Body of pancreas (tissue), 4 donors: Measurements from ENCODE around the gene CGB7.

ENCODE experiments used
- CTCF ChIP-seq, 7 experiments: fragments of 450-650 bp in 4 of 7; fragments of 200-600 bp in 3 of 7; sonication (generic) in 3 of 7; IDR thresholded peaks; one replicate each; pipeline ENCODE4 v1.5.1; 2016 to 2019; ENCODE audit warnings: antibody characterized with exemption in 7 of 7
- POLR2A ChIP-seq, 3 donors: fragments of 450-650 bp; IDR thresholded peaks; one replicate each; pipeline ENCODE4 v1.6.1; 2016; ENCODE audit warnings: antibody characterized with exemption in 3 of 3, mild to moderate bottlenecking in 2 of 3

DNA sequence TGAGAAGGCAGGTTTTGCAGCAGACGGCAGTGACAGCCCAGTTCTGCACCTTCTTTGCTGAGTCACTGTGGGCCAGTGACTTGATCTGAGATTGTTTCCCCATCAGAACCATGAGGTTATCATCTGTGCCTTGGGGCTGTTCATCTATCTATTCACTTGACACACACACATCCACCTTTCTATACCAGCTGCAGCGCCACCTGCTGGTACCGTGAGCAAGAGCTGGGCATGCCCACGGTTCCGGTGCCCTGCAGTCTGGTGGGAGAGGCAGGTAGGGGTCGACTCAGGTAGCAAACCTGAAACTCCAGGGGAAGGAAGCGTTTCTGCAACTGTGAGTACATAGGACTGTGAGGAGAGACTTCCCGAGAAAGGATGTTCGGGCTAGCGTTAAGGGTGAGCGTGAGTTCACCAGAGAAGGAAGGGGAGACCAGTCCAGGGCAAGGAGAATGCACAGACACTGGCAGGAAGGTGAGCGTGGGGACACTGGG, 49.1 kb upstream of the CGB7 start:
- TF ChIP-seq CTCF (IDR thresholded peaks at IDR 0.05) (peak; percentile 51 to 71 (median 63)), POLR2A (IDR thresholded peaks at IDR 0.05) (no peak)
